ENCODE measurements around the gene RALGAPA2.

The RALGAPA2 gene

DNA sequence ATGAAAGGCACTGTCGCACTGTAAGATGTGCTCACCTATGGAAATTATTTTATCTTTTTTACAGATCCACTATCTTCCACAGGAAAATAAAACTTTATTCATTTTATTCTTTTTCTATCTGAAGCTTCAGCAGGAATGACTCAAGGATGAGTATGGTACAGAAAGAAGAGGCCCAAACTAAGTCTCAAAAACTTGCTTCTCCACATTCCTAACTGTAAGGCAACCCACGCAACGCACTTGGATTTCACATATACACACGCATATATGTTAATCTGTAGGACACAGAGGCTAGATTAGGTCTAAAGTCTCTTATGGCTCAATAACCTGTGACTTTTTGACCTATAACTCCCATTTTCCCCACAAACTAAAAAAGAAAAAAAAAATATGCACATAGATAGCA, 81.9 kb downstream of the RALGAPA2 start:
- DNase-seq (ENCODE audit: low read depth): no peak

DNA sequence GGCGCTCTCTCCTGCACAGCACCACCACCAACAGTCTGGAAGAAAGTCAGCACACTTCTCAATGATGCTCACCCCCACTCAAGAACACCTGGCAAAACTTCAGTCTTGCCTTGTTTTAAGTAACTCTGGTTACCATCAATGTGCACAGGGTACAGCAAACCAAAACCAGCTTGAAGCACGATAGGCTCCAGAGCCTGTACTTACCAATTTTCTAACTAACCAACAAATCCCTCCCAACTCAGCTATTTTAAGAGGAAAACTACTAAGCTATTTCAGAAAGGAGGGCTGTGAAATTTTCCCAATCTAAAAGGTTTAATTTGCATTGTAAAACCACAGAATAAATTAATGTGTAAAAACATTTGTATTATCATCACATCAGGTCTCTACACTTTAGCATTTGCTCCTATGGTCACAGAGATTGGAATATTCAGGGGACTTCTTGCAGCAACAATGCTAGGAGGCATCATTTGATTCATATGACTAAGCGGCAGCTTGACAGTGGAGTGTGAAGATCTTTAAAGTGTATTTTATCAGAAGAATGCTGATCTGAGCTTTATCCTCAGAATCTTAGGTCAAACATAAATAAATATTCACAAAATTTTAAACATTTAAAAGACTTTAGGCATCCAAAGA, 82.8 kb downstream of the RALGAPA2 start:
- no peak for DNase-seq (ENCODE audit: low read depth)

GRCh38 chr20:20628314-20628713, 84.1 kb downstream of the RALGAPA2 start:
- no peak for DNase-seq (ENCODE audit: low read depth)

DNA sequence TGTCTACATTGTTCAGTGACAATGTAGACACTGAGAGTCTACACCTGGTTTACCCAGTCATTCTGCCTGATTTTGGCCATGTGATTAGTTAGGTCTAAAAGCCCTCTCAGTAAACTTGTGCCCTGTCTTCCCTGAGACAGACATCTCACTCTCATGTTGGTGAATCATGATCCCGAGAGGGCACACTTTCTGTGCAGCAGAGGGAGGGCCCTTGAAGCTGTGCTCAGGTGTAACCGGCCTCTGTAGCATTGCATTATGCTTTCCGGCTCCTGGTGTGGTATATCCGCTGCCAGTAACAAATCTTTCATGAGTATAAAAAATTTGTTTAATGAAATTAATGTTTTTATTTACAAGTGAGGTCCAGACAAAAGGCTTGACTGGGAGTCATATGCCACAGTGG, 85.0 kb downstream of the RALGAPA2 start:
- no peak for DNase-seq (ENCODE audit: low read depth)

DNA sequence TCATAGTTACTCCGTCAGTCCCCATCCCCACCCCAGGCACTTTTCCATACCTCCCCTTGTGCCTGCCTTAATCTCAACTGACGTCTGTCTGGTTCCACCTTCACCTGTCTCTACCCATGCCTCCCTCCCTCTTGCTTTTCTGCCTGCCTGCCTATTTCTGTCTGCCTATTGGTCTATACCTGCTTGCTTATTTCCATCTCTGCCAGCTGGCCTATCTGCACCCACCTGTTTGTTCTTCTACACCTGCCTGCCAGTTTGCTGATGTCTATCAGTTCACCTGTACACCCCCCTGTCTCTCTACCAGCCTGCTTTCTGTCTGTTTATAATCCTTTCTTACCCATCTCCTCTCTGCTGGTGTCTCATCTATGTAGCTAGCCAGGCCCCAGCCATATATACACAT, 87.5 kb downstream of the RALGAPA2 start:
- no peak for DNase-seq (ENCODE audit: low read depth)

DNA sequence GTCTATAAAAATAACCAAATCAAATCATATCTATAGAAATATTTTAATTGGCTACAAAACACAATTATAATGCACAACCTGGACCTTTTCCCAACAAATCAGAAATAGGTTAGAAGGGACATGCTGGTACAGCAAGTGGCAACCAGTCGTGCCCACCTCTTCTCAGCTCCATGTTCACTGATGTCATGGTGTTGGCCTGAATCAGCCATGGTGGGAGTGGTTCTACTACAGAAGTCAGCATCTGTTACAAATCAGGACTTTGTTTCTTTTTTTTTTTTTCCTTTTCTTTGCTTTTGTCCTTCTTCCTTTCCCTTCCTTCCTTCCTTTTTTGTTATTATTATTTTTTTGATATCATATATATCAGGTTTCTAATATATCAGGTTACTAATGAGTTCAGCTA, 91.2 kb downstream of the RALGAPA2 start:
- DNase-seq (ENCODE audit: low read depth): no peak

GRCh38 chr20:20614391-20614790, 98.1 kb downstream of the RALGAPA2 start:
- DNase-seq (ENCODE audit: low read depth): no peak

- no peak for DNase-seq (ENCODE audit: low read depth)
Observed at GRCh38 chr20:20612251-20612650, 100.2 kb downstream of the RALGAPA2 start.

- DNase-seq (ENCODE audit: low read depth): no peak
Observed at GRCh38 chr20:20611167-20611566, 101.3 kb downstream of the RALGAPA2 start.

DNA sequence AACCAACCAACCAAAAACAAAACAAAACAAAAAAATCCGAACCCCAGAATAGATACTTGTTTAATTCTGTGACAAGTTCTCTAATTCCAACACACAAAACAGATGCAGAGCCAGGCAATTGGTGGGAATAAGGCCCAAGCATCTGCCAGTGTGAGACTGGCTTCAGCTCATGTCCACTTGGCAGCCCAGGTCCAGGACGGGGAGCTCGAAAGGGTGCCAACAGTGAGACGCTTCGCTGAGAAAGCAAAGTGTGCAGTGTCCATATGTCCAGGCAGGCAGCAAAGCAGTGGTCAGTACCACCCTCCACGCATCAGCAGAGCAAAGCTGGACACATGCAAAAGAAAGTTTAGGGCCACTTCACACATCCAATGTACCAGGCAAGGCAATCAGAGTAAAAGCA, 102.9 kb downstream of the RALGAPA2 start:
- DNase-seq (ENCODE audit: low read depth): no peak

DNA sequence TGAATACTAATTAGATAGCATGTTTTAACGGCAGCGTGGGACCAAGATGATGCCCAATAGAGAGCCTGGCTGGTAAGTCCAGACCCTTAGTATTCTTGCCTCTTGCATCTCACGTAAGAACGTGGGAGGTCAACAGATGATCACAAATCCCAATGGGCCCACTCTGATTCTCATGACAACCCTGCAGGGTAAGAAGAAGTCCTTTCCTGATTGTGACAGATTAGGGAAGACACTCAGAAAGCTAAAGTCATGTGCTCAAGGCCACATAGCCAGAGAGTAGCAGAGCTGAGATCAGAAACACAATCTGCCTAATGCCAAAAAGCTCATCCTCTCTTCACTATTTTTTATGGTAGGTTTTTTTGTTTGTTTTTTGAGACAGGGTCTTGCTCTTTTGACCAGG, 103.8 kb downstream of the RALGAPA2 start:
- no peak for DNase-seq (ENCODE audit: low read depth)

DNA sequence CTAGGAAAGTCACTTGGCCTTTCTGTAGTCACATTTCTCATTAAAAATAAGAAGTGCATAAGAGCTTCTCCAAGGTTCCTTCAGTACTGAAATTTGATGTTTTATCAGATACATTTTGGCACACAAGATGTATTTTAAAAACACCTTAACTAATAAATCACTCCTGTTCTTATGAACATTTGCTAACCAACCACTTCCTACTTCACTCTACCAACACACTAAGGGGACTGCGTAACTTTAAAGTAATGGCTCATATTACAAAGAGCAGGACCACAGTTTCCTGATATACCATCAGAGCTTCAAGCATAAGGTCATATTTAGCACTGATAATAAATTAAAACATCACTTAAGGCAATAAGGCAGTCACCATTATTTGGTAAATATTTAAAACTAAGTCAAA, 104.4 kb downstream of the RALGAPA2 start:
- DNase-seq (ENCODE audit: low read depth): no peak

GRCh38 chr20:20606881-20607280, 105.6 kb downstream of the RALGAPA2 start:
- DNase-seq (ENCODE audit: low read depth): no peak

GRCh38 chr20:20606050-20606449, 106.4 kb downstream of the RALGAPA2 start:
- DNase-seq (ENCODE audit: low read depth): no peak

DNA sequence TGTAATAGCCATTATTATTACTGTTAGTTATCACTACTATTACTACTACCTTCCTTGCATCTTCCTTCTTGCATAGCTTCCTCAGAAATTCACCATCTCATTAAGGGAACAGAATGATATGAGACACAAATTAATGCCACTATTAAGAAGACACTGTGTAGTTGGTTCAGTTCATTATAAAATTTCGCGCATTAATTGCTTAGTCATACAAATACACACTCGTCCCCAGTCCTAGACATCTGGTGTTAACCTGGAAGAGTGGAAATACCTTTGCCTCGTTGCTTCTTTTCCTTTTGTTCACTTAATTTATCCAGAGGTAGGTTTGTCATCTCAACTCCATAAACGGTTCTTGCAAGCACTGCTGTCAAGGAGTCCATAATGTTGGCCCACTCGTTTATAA, 107.5 kb downstream of the RALGAPA2 start:
- DNase-seq (ENCODE audit: low read depth): no peak

- DNase-seq (ENCODE audit: low read depth): no peak
Observed at GRCh38 chr20:20604357-20604756, 108.1 kb downstream of the RALGAPA2 start.

DNA sequence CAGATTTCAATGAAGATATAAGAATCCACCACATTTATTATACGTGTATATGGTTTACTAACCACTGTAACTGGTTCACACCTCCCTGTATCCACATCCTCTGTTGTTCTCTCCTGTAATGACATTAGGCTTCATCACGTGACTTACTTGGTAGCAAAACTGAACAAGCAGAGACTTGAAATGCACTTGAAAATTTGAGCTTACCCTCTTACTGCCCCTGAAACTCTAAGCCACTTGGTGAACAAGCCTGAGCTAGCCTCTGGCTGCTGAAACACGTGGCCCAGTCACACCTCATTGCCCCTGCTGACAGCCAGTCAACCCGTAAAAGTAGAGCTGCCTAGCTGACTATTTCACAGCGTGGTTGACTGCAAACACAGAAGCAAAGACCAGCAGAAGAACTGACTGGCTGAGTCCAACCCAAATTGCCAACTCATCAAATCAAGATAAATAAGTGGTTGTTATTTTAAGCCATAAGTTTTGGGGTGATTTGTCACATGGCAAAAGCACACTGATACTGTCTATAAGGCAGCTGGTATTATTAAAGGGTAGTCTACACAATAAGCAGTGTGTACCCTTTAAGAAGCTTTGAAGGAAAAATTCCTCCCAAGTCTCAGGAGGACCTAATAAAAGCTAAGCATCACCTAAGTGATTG, 109.0 kb downstream of the RALGAPA2 start:
- DNase-seq (ENCODE audit: low read depth): no peak

GRCh38 chr20:20597966-20598365, 114.5 kb downstream of the RALGAPA2 start:
- DNase-seq (ENCODE audit: low read depth): no peak

GRCh38 chr20:20594171-20594530, 118.3 kb downstream of the RALGAPA2 start:
- DNase-seq (ENCODE audit: low read depth): no peak

DNA sequence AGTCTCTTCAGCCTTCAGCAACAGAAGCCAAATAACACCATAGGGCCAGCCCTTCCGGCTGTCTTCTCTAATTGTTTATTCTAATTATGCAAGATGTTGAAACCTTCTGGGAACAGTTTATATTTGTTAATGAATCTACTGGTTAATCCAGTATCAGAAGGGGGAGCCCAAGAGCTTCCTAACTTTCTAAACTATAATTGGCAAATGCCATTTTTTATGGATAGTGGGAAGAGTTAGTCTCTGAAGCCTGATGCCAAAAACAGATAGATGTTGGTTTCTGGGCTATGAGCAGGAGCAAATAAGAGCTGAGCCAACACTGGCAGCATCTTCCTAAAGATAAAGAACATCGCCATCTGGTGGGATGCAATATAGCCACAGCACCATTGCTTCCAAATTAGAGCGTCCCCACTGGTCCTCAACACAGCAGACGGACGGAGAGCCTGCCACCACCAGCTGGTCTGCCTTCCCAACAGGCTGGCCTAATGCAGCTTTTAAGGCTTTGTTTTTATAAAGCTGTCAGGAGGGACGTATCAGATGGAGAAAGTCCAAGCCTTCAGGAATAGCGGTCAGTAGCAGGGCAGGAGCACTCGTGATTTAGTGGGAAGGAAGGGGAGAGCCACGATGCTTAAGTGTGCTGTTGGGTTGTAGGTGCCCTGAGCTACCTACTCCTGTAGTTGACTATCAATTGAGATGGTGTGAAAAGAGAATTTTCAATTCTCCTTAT, 118.8 kb downstream of the RALGAPA2 start:
- no peak for DNase-seq (ENCODE audit: low read depth)

DNA sequence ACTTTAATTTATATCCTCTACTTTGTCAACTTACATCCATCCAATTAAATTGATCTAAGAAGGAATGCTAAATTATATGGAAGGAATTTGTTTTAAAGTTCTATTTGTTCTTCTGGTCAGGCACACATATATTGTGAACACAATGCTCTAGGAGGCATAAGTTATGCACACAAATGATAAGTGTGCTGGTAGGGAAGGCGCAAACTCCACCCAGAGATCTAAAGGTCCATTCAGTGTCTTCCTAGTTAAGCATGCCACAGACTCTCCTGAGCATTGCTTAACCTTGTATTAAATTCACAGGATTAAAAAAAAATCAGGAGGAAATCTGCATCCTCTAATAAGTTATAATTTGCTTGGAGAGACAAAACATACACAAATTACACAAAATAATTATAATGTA, 127.3 kb downstream of the RALGAPA2 start:
- no peak for DNase-seq (ENCODE audit: low read depth)

- DNase-seq (ENCODE audit: low read depth): no peak
Observed at GRCh38 chr20:20582734-20583133, 129.7 kb downstream of the RALGAPA2 start.

GRCh38 chr20:20580139-20580538, 132.3 kb downstream of the RALGAPA2 start:
- no peak for DNase-seq (ENCODE audit: low read depth)

DNA sequence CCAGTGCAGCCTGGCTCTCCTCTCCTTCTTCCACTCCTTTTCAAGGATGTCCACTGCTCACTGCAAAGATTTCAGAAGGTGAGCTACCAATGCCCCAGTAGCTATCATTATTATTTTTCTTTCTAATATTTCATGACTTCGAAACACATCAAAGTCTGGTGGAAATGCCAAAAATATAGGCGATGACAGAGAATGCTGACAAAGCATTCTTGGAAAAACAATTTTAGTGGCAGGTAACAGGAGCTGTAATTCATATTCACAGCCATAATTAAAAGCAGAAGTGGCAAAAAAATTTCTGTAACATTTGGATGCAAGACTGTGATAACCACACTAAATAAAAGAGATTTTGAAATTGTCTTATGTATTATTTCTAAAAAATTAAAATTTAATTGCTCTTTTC, 133.6 kb downstream of the RALGAPA2 start:
- no peak for DNase-seq (ENCODE audit: low read depth)
